SK-N-SH treated with all-trans-retinoic acid at 6 μM for 48 hours (cell line): ENCODE measurements around the gene ACACB.

Source experiments
- ATAC-seq: fragments of 200-7000 bp; cut with Tn5 transposase; 3 replicates; pipeline ENCODE4 v1.9.1; 2020; ENCODE audit warnings: mild to moderate bottlenecking, moderate library complexity
- ARNTL ChIP-seq: fragments of 450-650 bp; formaldehyde crosslinking; IDR thresholded peaks from 2 replicates; pipeline ENCODE4 v1.5.0; 2020; ENCODE audit warnings: low read depth, mild to moderate bottlenecking, moderate library complexity, borderline replicate concordance
- BACH2 ChIP-seq: fragments of 250-450 bp; sonication (Bioruptor Pico); IDR thresholded peaks from 2 replicates; pipeline ENCODE4 v1.9.0; 2021; ENCODE audit warnings: mild to moderate bottlenecking, borderline replicate concordance
- CREB5 ChIP-seq: fragments of 250-450 bp; sonication (Bioruptor Pico); IDR thresholded peaks from 2 replicates; pipeline ENCODE4 v1.5.1; 2020; ENCODE audit warnings: low read depth, mild to moderate bottlenecking, moderate library complexity
- CSDC2 ChIP-seq: fragments of 250-450 bp; sonication (Bioruptor Pico); IDR thresholded peaks from 2 replicates; pipeline ENCODE4 v1.5.0; 2020; ENCODE audit warnings: mild to moderate bottlenecking, moderate library complexity
- CSRNP3 ChIP-seq: fragments of 250-450 bp; sonication (Bioruptor Pico); IDR thresholded peaks from 2 replicates; pipeline ENCODE4 v1.5.1; 2021; ENCODE audit warnings: mild to moderate bottlenecking, moderate library complexity
- ESRRG ChIP-seq: fragments of 250-450 bp; sonication (Bioruptor Pico); IDR thresholded peaks from 2 replicates; pipeline ENCODE4 v1.6.1; 2021; ENCODE audit warnings: mild to moderate bottlenecking
- ISL1 ChIP-seq: fragments of 250-450 bp; sonication (Bioruptor Pico); IDR thresholded peaks from 2 replicates; pipeline ENCODE4 v2.1.2; 2022; ENCODE audit warnings: mild to moderate bottlenecking, moderate library complexity
- OSR1 ChIP-seq: fragments of 250-450 bp; sonication (Bioruptor Pico); IDR thresholded peaks from 2 replicates; pipeline ENCODE4 v1.8.0; 2022; ENCODE audit warnings: moderate library complexity, mild to moderate bottlenecking, inconsistent platforms
- PATZ1 ChIP-seq: fragments of 250-450 bp; sonication (Bioruptor Pico); IDR thresholded peaks from 2 replicates; pipeline ENCODE4 v1.8.0; 2020; ENCODE audit warnings: mild to moderate bottlenecking, moderate library complexity, borderline replicate concordance
- POU6F1 ChIP-seq: fragments of 250-450 bp; sonication (Bioruptor Pico); IDR thresholded peaks from 2 replicates; pipeline ENCODE4 v1.8.0; 2021; ENCODE audit warnings: low read depth, mild to moderate bottlenecking, moderate library complexity, borderline replicate concordance
- PPARA ChIP-seq: fragments of 250-450 bp; sonication (Bioruptor Pico); IDR thresholded peaks from 2 replicates; pipeline ENCODE4 v1.5.0; 2020; ENCODE audit warnings: mild to moderate bottlenecking, borderline replicate concordance
- RARB ChIP-seq: fragments of 250-450 bp; sonication (Bioruptor Pico); IDR thresholded peaks from 2 replicates; pipeline ENCODE4 v1.8.0; 2021; ENCODE audit warnings: mild to moderate bottlenecking, moderate library complexity
- SNAI2 ChIP-seq: fragments of 250-450 bp; sonication (Bioruptor Pico); IDR thresholded peaks from 2 replicates; pipeline ENCODE4 v1.5.0; 2020; ENCODE audit warnings: mild to moderate bottlenecking, moderate library complexity
- TCF4 ChIP-seq: fragments of 250-450 bp; sonication (Bioruptor Pico); IDR thresholded peaks from 2 replicates; pipeline ENCODE4 v1.8.0; 2021; ENCODE audit warnings: mild to moderate bottlenecking, moderate library complexity, borderline replicate concordance
- TOX ChIP-seq: fragments of 250-450 bp; sonication (Bioruptor Pico); IDR thresholded peaks from 2 replicates; pipeline ENCODE4 v1.8.0; 2021; ENCODE audit warnings: mild to moderate bottlenecking, moderate library complexity, borderline replicate concordance
- TSHZ2 ChIP-seq: fragments of 250-450 bp; sonication (Bioruptor Pico); IDR thresholded peaks from 2 replicates; pipeline ENCODE4 v1.5.0; 2020; ENCODE audit warnings: mild to moderate bottlenecking, moderate library complexity
- ZC3H10 ChIP-seq: fragments of 250-450 bp; sonication (Bioruptor Pico); IDR thresholded peaks from 2 replicates; pipeline ENCODE4 v1.5.1; 2021; ENCODE audit warnings: mild to moderate bottlenecking, moderate library complexity
- ZFP3 ChIP-seq: fragments of 250-450 bp; sonication (Bioruptor Pico); IDR thresholded peaks from 2 replicates; pipeline ENCODE4 v1.5.0; 2020; ENCODE audit warnings: mild to moderate bottlenecking, moderate library complexity
- ZFP30 ChIP-seq: fragments of 450-650 bp; formaldehyde crosslinking; IDR thresholded peaks from 2 replicates; pipeline ENCODE4 v1.5.0; 2022; ENCODE audit warnings: mild to moderate bottlenecking, moderate library complexity
- ZNF565 ChIP-seq: fragments of 450-650 bp; formaldehyde crosslinking; conservative IDR thresholded peaks from 2 replicates; pipeline ENCODE4 v1.5.0; 2020; ENCODE audit warnings: low read depth, mild to moderate bottlenecking, moderate library complexity
- ZNF70 ChIP-seq: fragments of 450-650 bp; formaldehyde crosslinking; IDR thresholded peaks from 2 replicates; pipeline ENCODE4 v1.5.0; 2020; ENCODE audit warnings: mild to moderate bottlenecking, moderate library complexity
- ZNF8 ChIP-seq: fragments of 450-650 bp; formaldehyde crosslinking; IDR thresholded peaks from 2 replicates; pipeline ENCODE4 v1.5.0; 2020; ENCODE audit warnings: mild to moderate bottlenecking, moderate library complexity

ACACB gene

GRCh38 chr12:109228664-109229063 is 112.3 kb downstream of the ACACB start:
- no peak for ATAC-seq
- TF ChIP-seq RARB (CRISPR knock-in tag) (no peak), SNAI2 (CRISPR knock-in tag) (no peak), ZNF8 (no peak)
- TF ChIP-seq, all 23 proteins: peak for 0

- TF ChIP-seq ZNF70 (no peak), TOX (CRISPR knock-in tag) (no peak), ESRRG (no peak), TSHZ2 (no peak), POU6F1 (no peak), ZFP3 (no peak), ZC3H10 (CRISPR knock-in tag) (no peak), PATZ1 (no peak), SNAI2 (CRISPR knock-in tag) (no peak), TCF4 (CRISPR knock-in tag) (no peak), ARNTL (CRISPR knock-in tag) (no peak), BACH2 (CRISPR knock-in tag) (no peak), ZNF565 (CRISPR knock-in tag) (no peak), RARB (CRISPR knock-in tag) (no peak), CREB5 (CRISPR knock-in tag) (no peak), OSR1 (CRISPR knock-in tag) (no peak), ZFP30 (CRISPR knock-in tag) (no peak), PPARA (no peak), ZNF8 (no peak)
- no peak for ATAC-seq
These were observed 113.8 kb downstream of the ACACB start for GRCh38 chr12:109230193-109230592.

GRCh38 chr12:109232731-109233130 is 116.3 kb downstream of the ACACB start:
- no peak for TF ChIP-seq TCF4 (CRISPR knock-in tag)
- no peak for TF ChIP-seq ISL1 (CRISPR knock-in tag)
- no peak for TF ChIP-seq ZNF565 (CRISPR knock-in tag)
- no peak for TF ChIP-seq TOX (CRISPR knock-in tag)
- TF ChIP-seq CSRNP3 (CRISPR knock-in tag), result no peak
- no peak for TF ChIP-seq ZC3H10 (CRISPR knock-in tag)
- TF ChIP-seq TSHZ2, result no peak
- TF ChIP-seq ZFP30 (CRISPR knock-in tag), result no peak
- TF ChIP-seq SNAI2 (CRISPR knock-in tag), result no peak
- no peak for TF ChIP-seq ARNTL (CRISPR knock-in tag)
- TF ChIP-seq CREB5 (CRISPR knock-in tag), result no peak
- TF ChIP-seq ZNF8, result no peak
- TF ChIP-seq ZNF70, result no peak
- no peak for TF ChIP-seq CSDC2 (CRISPR knock-in tag)
- TF ChIP-seq BACH2 (CRISPR knock-in tag), result no peak
- no peak for TF ChIP-seq PPARA
- TF ChIP-seq ZFP3, result no peak
- TF ChIP-seq OSR1 (CRISPR knock-in tag), result no peak
- TF ChIP-seq RARB (CRISPR knock-in tag), result no peak
- TF ChIP-seq, all 23 proteins: peak for 0
- ATAC-seq, result no peak
